K562 (cell line): ENCODE results near the gene GALNT17. TPM values are rescaled to one million over a fixed set of nuclear protein-coding genes. Genes with fewer than 3 reads are reported as not detected.

ENCODE experiments used
- ATAC-seq: fragments of 200-7000 bp; cut with Tn5 transposase; 3 replicates; pipeline ENCODE4 v1.9.1; 2020; ENCODE audit warnings: moderate library complexity
- BruUV-seq: library from RNA; stranded (reverse); fragments of 400-500 nt; replicated peaks from 2 replicates; lab custom pipeline; 2021; lab: Mats Ljungman, UMichigan
- CTCF ChIA-PET: fragments of 300-600 bp; formaldehyde crosslinking; extraction: SDS; loops from one replicate; lab custom pipeline; 2021; ENCODE audit warnings: low intra/inter-chr PET ratio; lab: Yijun Ruan, JAX
- POLR2A ChIA-PET: fragments of 300-600, 350-650 bp; sonication (Branson Sonifier 250); formaldehyde crosslinking; extraction: SDS; loops from one replicate; lab custom pipeline; 2021; ENCODE audit warnings: antibody characterized with exemption, inconsistent platforms; lab: Yijun Ruan, JAX
- DNase-seq, 4 experiments: peaks; one replicate each; pipeline versions ENCODE4 v3.0.0 to v3.0.0-alpha.2; 2011 to 2018; ENCODE audit warnings: low spot score in 3 of 4, mixed read lengths in 3 of 4; ENCODE audit errors: extremely low read depth in 1 of 4
- FAIRE-seq: peaks from 2 replicates; lab custom pipeline; 2011; peaks lifted over from hg19 to GRCh38; lab: Jason Lieb, UNC
- H2AFZ ChIP-seq: 2 replicates; pipeline ENCODE4 v1.6.0; 2011; ENCODE audit warnings: low read depth, low read length, control low read depth, inconsistent platforms
- H3K27ac ChIP-seq: fragments of 200-600 bp; 3 replicates; pipeline ENCODE4 v1.8.0; 2011; ENCODE audit warnings: low read depth, mild to moderate bottlenecking, control low read depth, inconsistent platforms, low read length, moderate library complexity, mixed read lengths; ENCODE audit errors: extremely low read depth
- H3K27me3 ChIP-seq, 2 experiments: fragments of 300-600 bp in 1 of 2; 2 replicates in 1 of 2; 3 replicates in 1 of 2; pipeline versions ENCODE4 v1.6.0 to v1.8.0; 2011; ENCODE audit warnings: inconsistent platforms in 2 of 2, low read length in 2 of 2, mild to moderate bottlenecking in 1 of 2, mixed read lengths in 1 of 2, moderate library complexity in 1 of 2; ENCODE audit not compliant: control insufficient read depth in 2 of 2, insufficient read depth in 2 of 2
- H3K36me3 ChIP-seq: fragments of 300-600 bp; 3 replicates; pipeline ENCODE4 v1.8.0; 2011; ENCODE audit warnings: mild to moderate bottlenecking, low read length, inconsistent platforms; ENCODE audit not compliant: control insufficient read depth, insufficient read depth
- H3K4me1 ChIP-seq, 2 experiments: fragments of 200-600 bp in 1 of 2; replicated peaks in 1 of 2; 2 replicates in 1 of 2; 3 replicates in 1 of 2; pipeline versions ENCODE4 v1.5.1 to v1.8.0; 2011; ENCODE audit warnings: inconsistent platforms in 2 of 2, low read length in 2 of 2, mild to moderate bottlenecking in 1 of 2, mixed read lengths in 1 of 2, moderate library complexity in 1 of 2; ENCODE audit not compliant: control insufficient read depth in 2 of 2, insufficient read depth in 2 of 2
- H3K4me2 ChIP-seq: 2 replicates; pipeline ENCODE4 v1.6.1; 2011; ENCODE audit warnings: low read length, control low read depth, inconsistent platforms, mixed read lengths; ENCODE audit not compliant: insufficient read depth
- H3K4me3 ChIP-seq: fragments of 200-600 bp; sonication (generic), shearing (Covaris generic); 2 replicates; pipeline ENCODE4 v1.5.1; 2016; ENCODE audit warnings: control low read depth, inconsistent platforms
- H3K79me2 ChIP-seq: fragments of 200-600 bp; 3 replicates; pipeline ENCODE4 v1.8.0; 2011; ENCODE audit warnings: low read length, inconsistent platforms; ENCODE audit not compliant: control insufficient read depth, insufficient read depth
- H3K9ac ChIP-seq, 2 experiments: 2 replicates each; pipeline versions ENCODE4 v1.6.0 to v1.6.1; 2011; ENCODE audit warnings: low read depth in 2 of 2, low read length in 2 of 2, control low read depth in 1 of 2, inconsistent platforms in 1 of 2, mild to moderate bottlenecking in 1 of 2, mixed read lengths in 1 of 2; ENCODE audit not compliant: insufficient read depth in 1 of 2
- H3K9me1 ChIP-seq: one replicate; pipeline ENCODE4 v1.6.0; 2011; ENCODE audit warnings: inconsistent platforms, mild to moderate bottlenecking, low read length, moderate library complexity; ENCODE audit not compliant: control insufficient read depth, insufficient read depth
- H3K9me3 ChIP-seq: replicated peaks from 2 replicates; pipeline ENCODE4 v1.5.1; 2011; ENCODE audit warnings: low read depth, low read length, inconsistent platforms; ENCODE audit not compliant: control insufficient read depth, insufficient read depth
- H4K20me1 ChIP-seq: replicated peaks from 2 replicates; pipeline ENCODE4 v1.6.1; 2011; ENCODE audit warnings: low read length, inconsistent platforms, mixed read lengths; ENCODE audit not compliant: control insufficient read depth, insufficient read depth
- BCL6 ChIP-seq: fragments of 250-450 bp; sonication (Bioruptor Pico); IDR thresholded peaks from 2 replicates; pipeline ENCODE4 v1.4.0; 2020
- CREB3L1 ChIP-seq: fragments of 450-650 bp; IDR thresholded peaks from 2 replicates; pipeline ENCODE4 v1.6.1; 2014; ENCODE audit warnings: low read depth, mild to moderate bottlenecking, moderate library complexity, borderline replicate concordance
- HEY1 ChIP-seq: fragments of 250-450 bp; sonication (Bioruptor Pico); IDR thresholded peaks from 2 replicates; pipeline ENCODE4 v1.5.0; 2020; ENCODE audit warnings: mild to moderate bottlenecking, moderate library complexity, borderline replicate concordance
- RBM17 ChIP-seq: fragments of 200-400 bp; formaldehyde crosslinking; IDR thresholded peaks from 2 replicates; pipeline ENCODE4 v1.6.1; 2017; ENCODE audit warnings: low read depth, mild to moderate bottlenecking, low read length, borderline replicate concordance
- STAT5A ChIP-seq: IDR thresholded peaks from 2 replicates; pipeline ENCODE4 v1.6.1; 2012; ENCODE audit warnings: low read length, inconsistent platforms, borderline replicate concordance
- SUPT5H ChIP-seq: fragments of 450-650 bp; IDR thresholded peaks from 2 replicates; pipeline ENCODE4 v1.6.1; 2016
- TGIF2 ChIP-seq: sonication (generic); formaldehyde crosslinking; IDR thresholded peaks from 2 replicates; pipeline ENCODE4 v1.8.1; 2022; ENCODE audit warnings: mild to moderate bottlenecking, missing genetic modification reagents, moderate library complexity
- ZNF224 ChIP-seq: sonication (generic); formaldehyde crosslinking; IDR thresholded peaks from 2 replicates; pipeline ENCODE4 v1.8.0; 2022; ENCODE audit warnings: mild to moderate bottlenecking, missing genetic modification reagents
- ZNF3 ChIP-seq: fragments of 250-450 bp; sonication (Bioruptor Pico); IDR thresholded peaks from 2 replicates; pipeline ENCODE4 v1.5.0; 2021; ENCODE audit warnings: mild to moderate bottlenecking, moderate library complexity
- ZNF318 ChIP-seq, 2 experiments: fragments of 450-650 bp; IDR thresholded peaks; 2 replicates each; pipeline ENCODE4 v1.6.1; 2016; ENCODE audit warnings: mild to moderate bottlenecking in 2 of 2, borderline replicate concordance in 1 of 2, low read depth in 1 of 2, moderate library complexity in 1 of 2
- ZNF583 ChIP-seq: fragments of 250-450 bp; sonication (Bioruptor Pico); IDR thresholded peaks from 2 replicates; pipeline ENCODE4 v1.4.0; 2020
- WGBS: fragments of 100-300 bp; shearing (Covaris generic); methylation state at CpG from one replicate; pipeline ENCODE4 v1.1.6; 2016; ENCODE audit warnings: low coverage, mixed read lengths; ENCODE audit not compliant: insufficient coverage; ENCODE audit errors: missing lambda C conversion rate; 5-methylcytosine and 5-hydroxymethylcytosine counted together
- in situ Hi-C: fragments of 300-500 bp; cut with MboI; formaldehyde crosslinking; loops from 4 replicates; pipeline ENCODE4 v1.15.0; 2018; ENCODE audit warnings: inconsistent platforms, mixed read lengths
- intact Hi-C: fragments of 100-400 bp; cut with micrococcal nuclease; formaldehyde crosslinking; loops from 2 replicates; pipeline ENCODE4 v1.14.2; 2022
- polyA plus RNA-seq, 8 experiments: library from polyadenylated mRNA; depleted of rRNA in 4 of 8; stranded (reverse) in 5 of 8; unstranded in 3 of 8; fragments of >200 nt; fragmentation: Nextera tagmentation in 2 of 8; fragmentation: Illumina TruSeq in 1 of 8; extraction: Ambion mirVana in 2 of 8; extraction: Trizol in 1 of 8; gene quantifications; 2 replicates each; pipeline versions ENCODE4 v1.2.1 to v1.2.3, GENCODE V29; 2011 to 2014; ENCODE audit warnings: inconsistent platforms in 1 of 8, missing spikeins in 1 of 8
- total RNA-seq, 7 experiments: library from RNA; depleted of rRNA in 6 of 7; stranded (reverse); fragments of >200 nt in 6 of 7; fragmentation: Illumina TruSeq in 2 of 7; extraction: Trizol in 2 of 7; gene quantifications; 2 replicates each; pipeline versions ENCODE4 v1.2.1 to v1.2.3, GENCODE V29; 2011 to 2021; ENCODE audit warnings: low replicate concordance in 1 of 7

The GALNT17 gene
- total and polyA plus RNA-seq, 9 of the 15 experiments (the other 6 are each of a cell fraction or from before 2014, with no cell fraction given), result not detected

DNA sequence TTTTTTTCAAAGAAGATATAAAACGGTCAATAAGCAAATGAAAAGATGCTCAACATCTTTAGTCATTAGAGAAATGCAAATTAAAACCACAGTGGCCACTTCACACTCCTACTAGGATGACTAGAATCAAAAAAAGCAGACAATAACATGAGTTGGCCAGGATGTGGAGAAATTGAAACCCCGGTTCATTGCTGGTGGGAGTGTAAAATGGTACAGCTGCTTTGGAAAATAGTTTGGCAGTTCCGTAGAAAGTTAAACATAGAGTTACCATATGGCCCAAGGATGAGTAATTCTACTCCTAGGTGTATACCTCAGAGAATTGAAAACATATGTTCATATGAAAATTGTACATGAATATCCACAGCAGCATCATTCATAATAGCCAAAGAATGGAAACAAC, 573.3 kb downstream of the GALNT17 start:
- Histone ChIP-seq H3K27me3 (no peaks in the 10 kb centered on the region), H3K27ac (no peak overlapping the region), H3K9ac (no peak overlapping the region), H4K20me1 (no peaks in the 10 kb centered on the region), H3K36me3 (no peaks in the 10 kb centered on the region), H2AFZ (no peak overlapping the region), H3K9me1 (no peaks in the 10 kb centered on the region), H3K4me2 (no peak overlapping the region), H3K79me2 (no peaks in the 10 kb centered on the region), H3K4me1 (no peaks in the 10 kb centered on the region), H3K9me3 (no peaks in the 10 kb centered on the region), H3K4me3 (no peak overlapping the region)
- POLR2A ChIA-PET, result no interaction called here
- DNase-seq, result no peak
- ATAC-seq, result no peak
- CTCF ChIA-PET, result no interaction called here
- no peak for FAIRE-seq
- intact Hi-C loops, result no loop called here
- no peak for TF ChIP-seq SUPT5H
- TF ChIP-seq ZNF224 (CRISPR knock-in tag), result no peak
- no peak for TF ChIP-seq BCL6 (CRISPR knock-in tag)
- TF ChIP-seq ZNF583, result no peak
- no peak for TF ChIP-seq ZNF3 (CRISPR knock-in tag)
- no peak for TF ChIP-seq CREB3L1
- TF ChIP-seq TGIF2 (CRISPR knock-in tag), result no peak
- no peak for TF ChIP-seq ZNF318 (IDR thresholded peaks at IDR 0.05; ENCODE audit: borderline replicate concordance in 1 of 2, low read depth in 1 of 2)
- no peak for TF ChIP-seq STAT5A
- TF ChIP-seq HEY1 (CRISPR knock-in tag), result no peak
- no peak for TF ChIP-seq RBM17
- 0% methylated on average over 3 of the region's 3 CpGs for WGBS
- in situ Hi-C loops, result no loop called here
- no TSS peak for BruUV-seq
